ENCODE results near the gene COL25A1.
A peak's percentile ranks its signal among the peaks of the same experiment; 100 is the strongest.
"Not testable (repeated sequence)": the region's sequence is repeated elsewhere in the genome, so short reads cannot be mapped to it uniquely, and the experiment has no call there.

COL25A1 gene

DNA sequence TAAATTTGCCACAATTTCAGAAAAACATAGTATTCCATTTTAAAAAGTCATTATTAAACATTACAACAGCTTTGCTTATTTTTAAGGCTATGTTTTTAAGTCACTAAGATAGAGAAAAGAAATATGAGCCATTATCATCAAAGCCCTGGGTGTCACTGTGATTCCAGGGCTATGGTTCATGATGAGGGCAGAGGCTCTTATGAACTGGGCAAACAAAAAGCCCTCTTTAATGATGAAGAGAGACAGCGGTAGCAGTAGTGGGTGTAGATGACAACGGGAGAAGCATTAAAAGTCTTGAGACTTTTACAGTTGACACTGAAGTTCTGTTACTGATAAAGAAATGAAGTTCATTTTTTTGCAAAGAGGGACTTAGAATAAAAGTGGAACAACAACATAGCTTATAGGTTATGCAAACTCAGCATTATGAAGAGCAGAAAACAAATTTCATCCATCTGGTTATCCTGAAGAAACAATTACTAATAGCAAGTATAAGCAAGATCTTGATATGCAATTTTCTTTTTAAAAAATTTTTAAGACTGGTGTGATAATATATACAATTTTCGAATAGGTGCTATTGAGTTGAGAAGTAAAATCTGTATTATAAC is 336.9 kb downstream of the COL25A1 start:
- FAIRE-seq (no peak), DNase-seq (ENCODE audit: low spot score) (no peak)

GRCh38 chr4:108965016-108965415 is 337.4 kb downstream of the COL25A1 start:
- DNase-seq (ENCODE audit: low spot score) (no peak), FAIRE-seq (no peak)

GRCh38 chr4:108963910-108964309 is 338.5 kb downstream of the COL25A1 start:
- FAIRE-seq, result peak; percentile 53

DNA sequence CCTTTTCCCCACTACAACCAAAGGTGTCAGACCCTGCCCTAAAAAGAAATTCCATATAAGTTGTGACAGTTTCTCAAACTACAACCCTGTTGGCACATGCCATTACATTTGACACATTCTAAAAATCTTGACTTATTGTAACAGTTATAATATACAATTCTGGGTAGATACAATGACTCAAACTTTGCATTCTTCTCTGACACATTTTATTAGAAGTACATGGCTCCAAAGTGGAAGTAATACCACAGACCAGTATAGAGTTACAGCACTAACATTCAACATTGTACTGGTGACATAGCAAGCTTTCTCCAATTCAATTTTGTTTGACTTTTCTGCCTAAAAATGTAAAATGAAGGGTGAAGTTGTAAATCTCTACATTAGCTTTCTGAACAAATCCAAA is 343.0 kb downstream of the COL25A1 start:
- DNase-seq (ENCODE audit: low spot score) (no peak), FAIRE-seq (no peak)

More at GRCh38 chr4:108963910-108964309, 338.5 kb downstream of the COL25A1 start:
- no peak for DNase-seq (ENCODE audit: low spot score)

DNA sequence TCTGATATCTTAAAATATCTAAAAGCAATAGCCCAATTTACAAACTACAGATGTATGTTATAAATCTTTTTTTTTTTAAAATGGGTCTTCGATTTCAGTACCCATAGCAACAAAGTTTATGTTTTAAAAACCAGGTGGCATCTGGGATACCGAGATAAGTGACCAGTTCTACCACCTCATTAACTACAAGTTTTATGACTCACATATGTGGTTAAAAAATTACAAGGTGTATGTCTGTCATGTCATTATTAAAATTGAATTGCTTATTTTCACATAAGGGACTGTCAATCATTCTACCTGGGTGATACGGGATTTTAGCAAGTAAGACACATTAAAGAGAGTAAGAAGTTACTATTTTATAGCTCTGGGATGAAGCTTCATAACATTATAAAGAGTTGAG is 347.6 kb downstream of the COL25A1 start:
- FAIRE-seq (no peak), DNase-seq (ENCODE audit: low spot score) (no peak)

DNA sequence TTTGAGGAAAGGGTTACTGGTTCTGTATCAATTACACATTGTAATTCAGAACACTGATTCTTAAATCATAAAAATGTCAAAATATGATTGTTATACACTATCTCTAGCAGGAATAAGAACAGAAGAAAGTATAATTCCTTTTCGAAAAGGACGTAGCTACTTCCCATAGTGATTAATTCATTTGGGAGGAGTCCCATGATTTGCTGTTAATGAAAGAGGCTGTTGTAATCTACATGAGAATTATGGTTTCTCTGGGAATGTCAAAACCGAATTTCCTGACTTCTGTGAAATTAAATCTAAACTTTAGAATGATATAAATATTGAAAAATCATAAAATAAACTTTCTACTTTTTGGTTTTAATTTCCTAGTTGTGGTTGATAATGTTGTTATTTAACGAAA is 348.5 kb downstream of the COL25A1 start:
- FAIRE-seq, result no peak
- no peak for DNase-seq (ENCODE audit: low spot score)

GRCh38 chr4:108950158-108950915 is 352.1 kb downstream of the COL25A1 start:
- DNase-seq (ENCODE audit: low spot score) (no peak), FAIRE-seq (no peak)

- DNase-seq (ENCODE audit: low spot score) (no peak), FAIRE-seq (no peak)
Observed at GRCh38 chr4:108947526-108947925, 354.9 kb downstream of the COL25A1 start.

- no peak for DNase-seq (ENCODE audit: low spot score)
- FAIRE-seq, result no peak
Observed at GRCh38 chr4:108946237-108946636, 356.2 kb downstream of the COL25A1 start.

DNA sequence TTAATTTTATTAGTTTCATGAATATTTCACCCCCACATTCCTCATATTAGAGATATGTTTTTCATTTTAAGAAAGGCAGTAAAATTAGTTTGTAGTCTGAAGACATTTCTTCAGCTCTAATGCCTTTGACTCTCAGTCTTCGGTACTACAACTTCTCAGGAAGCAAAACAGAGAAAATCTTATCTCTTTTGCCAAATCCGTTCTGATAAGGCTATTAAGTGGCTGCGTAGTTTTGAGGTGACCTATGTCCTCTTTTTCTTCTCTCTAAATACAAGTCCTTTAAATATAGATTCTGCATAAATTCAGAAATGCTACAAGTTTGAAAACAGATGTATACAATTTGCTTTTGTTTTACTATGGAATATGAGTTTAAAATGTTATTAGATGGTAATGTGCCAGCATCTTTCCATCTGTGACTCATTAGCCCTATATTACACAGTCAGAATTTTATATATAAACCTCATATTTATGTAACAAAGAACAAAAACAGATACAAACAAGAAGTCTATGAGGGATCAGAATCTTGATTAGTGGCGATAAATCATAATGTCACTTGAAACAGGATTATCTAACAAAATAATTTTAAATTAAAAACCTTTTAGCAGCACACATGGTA is 358.4 kb downstream of the COL25A1 start:
- FAIRE-seq, result no peak

DNA sequence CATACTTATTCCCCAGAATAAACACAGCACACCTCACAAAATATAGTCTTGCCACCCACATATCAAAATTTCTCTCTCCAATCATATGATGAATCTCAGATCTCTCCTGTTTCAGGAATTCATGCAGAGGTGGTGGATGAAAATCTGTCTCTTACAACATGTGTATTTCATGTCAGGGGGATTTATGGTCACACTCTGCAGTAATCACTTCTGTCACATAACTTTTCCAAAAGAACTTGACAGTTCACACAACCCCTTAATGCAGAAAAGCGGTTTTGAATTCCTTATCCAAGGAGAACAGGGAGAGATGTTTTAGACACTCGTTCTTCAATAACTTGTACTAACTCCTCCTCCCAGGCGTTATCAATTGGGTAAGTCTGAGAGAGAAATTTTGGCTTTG is 359.1 kb downstream of the COL25A1 start:
- FAIRE-seq (no peak), DNase-seq (ENCODE audit: low spot score) (no peak)

More for the DNA sequence above, 358.4 kb downstream of the COL25A1 start:
- no peak for DNase-seq (ENCODE audit: low spot score)

- no peak for FAIRE-seq
- no peak for DNase-seq (ENCODE audit: low spot score)
Observed at GRCh38 chr4:108941904-108942430, 360.5 kb downstream of the COL25A1 start.

GRCh38 chr4:108940634-108941033 is 361.8 kb downstream of the COL25A1 start:
- FAIRE-seq (no peak), DNase-seq (ENCODE audit: low spot score) (no peak)

DNA sequence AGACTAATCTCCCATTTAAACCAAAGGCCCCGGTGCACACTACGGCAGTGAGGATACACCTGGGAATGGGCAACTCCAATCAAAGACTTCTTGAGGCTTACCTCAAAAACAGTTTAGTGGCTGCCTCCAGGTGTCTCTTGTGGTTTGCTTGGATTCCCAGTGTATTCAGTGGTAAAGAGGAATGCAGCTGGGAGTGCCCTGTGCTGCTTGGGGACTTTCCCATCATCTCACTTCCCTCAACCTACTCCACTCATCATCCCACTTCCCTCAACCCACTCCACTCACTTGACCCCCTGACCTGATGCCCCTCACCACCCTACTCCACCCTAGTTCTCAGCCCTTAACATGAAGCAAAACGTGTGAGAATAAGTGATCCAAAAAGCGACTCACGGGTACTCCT is 362.3 kb downstream of the COL25A1 start:
- DNase-seq (ENCODE audit: low spot score), result no peak
- FAIRE-seq, result no peak

DNA sequence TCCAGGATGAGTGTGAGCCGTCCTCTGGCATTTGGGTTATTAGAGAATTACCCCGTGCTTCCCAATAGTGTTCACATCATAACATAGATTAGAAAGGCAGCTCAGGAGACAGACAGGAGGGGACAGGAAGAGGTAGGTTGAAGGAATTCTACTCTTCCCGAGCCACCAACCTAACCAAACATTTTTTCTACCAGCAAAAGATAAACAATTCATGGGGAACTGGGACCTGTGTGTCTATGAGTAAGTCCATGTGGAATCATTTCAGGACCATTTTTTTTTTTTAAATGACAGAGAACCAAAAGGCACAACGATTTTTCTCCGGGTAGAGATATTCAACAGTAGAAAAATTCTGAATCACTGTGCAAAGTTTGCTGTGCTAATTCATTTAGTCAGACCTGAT is 365.4 kb downstream of the COL25A1 start:
- DNase-seq (ENCODE audit: low spot score), result no peak
- no peak for FAIRE-seq

DNA sequence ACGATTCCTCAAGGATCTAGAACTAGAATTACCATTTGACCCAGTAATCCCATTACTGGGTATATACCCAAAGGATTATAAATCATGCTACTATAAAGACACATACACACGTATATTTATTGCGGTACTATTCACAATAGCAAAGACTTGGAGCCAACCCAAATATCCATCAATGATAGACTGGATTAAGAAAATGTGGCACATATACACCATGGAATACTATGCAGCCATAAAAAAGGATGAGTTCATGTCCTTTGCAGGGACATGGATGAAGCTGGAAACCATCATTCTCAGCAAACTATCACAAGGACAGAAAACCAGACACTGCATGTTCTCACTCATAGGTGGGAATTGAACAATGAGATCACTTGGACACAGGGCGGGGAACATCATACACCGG is 368.5 kb downstream of the COL25A1 start:
- FAIRE-seq; DNase-seq (ENCODE audit: low spot score): not testable (repeated sequence)

GRCh38 chr4:108933046-108933445 is 369.4 kb downstream of the COL25A1 start:
- no peak for DNase-seq (ENCODE audit: low spot score)
- FAIRE-seq, result no peak

DNA sequence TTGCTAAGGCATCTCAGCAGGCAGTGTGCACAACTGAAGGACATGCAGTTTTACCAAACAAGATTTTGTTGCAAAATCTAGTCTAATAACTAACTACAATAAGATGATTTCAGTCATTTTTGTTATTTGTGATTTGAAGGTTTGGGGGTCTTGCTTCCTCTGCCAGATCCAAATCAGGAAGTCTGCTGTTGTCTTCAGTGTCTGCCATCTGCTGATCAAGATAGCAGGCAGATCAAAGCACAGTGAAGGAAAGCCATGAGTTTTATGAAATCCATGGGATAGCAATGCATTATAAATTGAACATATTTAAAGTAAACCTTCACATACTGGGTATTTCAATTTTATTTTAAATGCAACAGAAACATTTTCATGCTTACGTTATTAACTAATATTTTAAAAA is 370.5 kb downstream of the COL25A1 start:
- no peak for FAIRE-seq

GRCh38 chr4:108930186-108930585 is 372.3 kb downstream of the COL25A1 start:
- DNase-seq (ENCODE audit: low spot score) (no peak), FAIRE-seq (no peak)

More for the DNA sequence above, 370.5 kb downstream of the COL25A1 start:
- no peak for DNase-seq (ENCODE audit: low spot score)

DNA sequence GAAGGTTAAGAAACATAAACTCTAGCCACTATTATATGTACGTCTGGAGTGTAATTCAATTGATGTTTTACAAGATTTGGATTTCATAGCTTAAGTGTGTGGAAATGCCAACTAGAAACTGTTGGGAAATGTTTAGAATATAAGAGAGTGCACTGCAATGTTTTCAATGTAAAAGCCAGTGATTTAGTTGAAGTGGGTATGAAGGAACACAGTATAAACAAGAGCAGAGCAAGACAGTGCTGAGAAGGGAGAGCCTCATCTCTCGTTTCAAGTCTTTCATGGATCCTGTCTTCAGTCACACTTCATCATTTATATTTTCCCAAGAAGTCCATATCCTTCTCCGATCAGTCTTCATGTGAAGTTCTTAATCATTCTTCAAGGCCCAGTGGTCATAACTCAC is 375.7 kb downstream of the COL25A1 start:
- no peak for DNase-seq (ENCODE audit: low spot score)
- no peak for FAIRE-seq

DNA sequence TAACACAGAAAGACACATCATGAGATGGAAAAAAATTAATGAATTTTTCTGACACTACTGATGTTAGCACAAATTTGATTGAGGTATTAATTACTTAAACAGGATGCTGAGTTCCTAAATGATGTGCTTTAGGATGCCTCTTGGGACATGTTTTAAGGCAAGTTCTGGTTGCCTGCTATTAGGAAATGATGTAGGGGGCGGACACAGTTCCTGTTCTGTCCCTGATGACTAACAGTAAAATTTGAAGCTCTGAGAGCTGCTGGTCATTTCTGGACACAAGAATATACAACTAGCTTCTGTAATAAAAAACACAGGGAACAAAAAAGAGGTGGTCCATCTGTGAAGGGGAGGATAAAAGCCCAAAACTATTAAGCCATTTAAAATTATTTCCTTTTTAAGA is 376.4 kb downstream of the COL25A1 start:
- FAIRE-seq (no peak), DNase-seq (ENCODE audit: low spot score) (no peak)

- no peak for DNase-seq (ENCODE audit: low spot score)
Observed at GRCh38 chr4:108922191-108922590, 380.3 kb downstream of the COL25A1 start.

More at GRCh38 chr4:108922191-108922590, 380.3 kb downstream of the COL25A1 start:
- no peak for FAIRE-seq

Measured in RCC 7860 (cell line).